Astrocyte of the cerebellum (primary cell): Measurements from ENCODE around the gene PREPL.

Experiments
- DNase-seq: peaks from one replicate; pipeline ENCODE4 v3.0.0-alpha.2; 2011; ENCODE audit warnings: low read depth
- H3K4me3 ChIP-seq: 2 replicates; pipeline ENCODE4 v1.5.1; 2011; ENCODE audit warnings: mild to moderate bottlenecking, low read depth, low read length, moderate library complexity
- CTCF ChIP-seq: IDR thresholded peaks from 2 replicates; pipeline ENCODE4 v1.5.1; 2012; ENCODE audit warnings: low read length, low read depth, moderate library complexity, mild to moderate bottlenecking; ENCODE audit errors: missing control alignments
- in situ Hi-C: cut with HindIII; loops from 2 replicates; pipeline ENCODE4 v1.10.0; 2017; ENCODE audit warnings: low sequenced_read_pairs

PREPL gene

GRCh38 chr2:44377486-44377885 lies 16.2 kb upstream of the PREPL start:
- in situ Hi-C loops = no loop called here
- DNase-seq = no peak
- no peak for TF ChIP-seq CTCF
- H3K4me3 ChIP-seq = no peak overlapping the region

- no peak overlapping the region for H3K4me3 ChIP-seq
- in situ Hi-C loops = no loop called here
- no peak for TF ChIP-seq CTCF
- no peak for DNase-seq
Observed at GRCh38 chr2:44372246-44372645, 11.0 kb upstream of the PREPL start.

GRCh38 chr2:44371445-44371844 lies 10.2 kb upstream of the PREPL start:
- no peak for TF ChIP-seq CTCF
- in situ Hi-C loops = no loop called here
- H3K4me3 ChIP-seq = no peak overlapping the region
- DNase-seq = no peak

GRCh38 chr2:44369392-44369791 lies 8.1 kb upstream of the PREPL start:
- TF ChIP-seq CTCF = no peak
- DNase-seq = no peak
- no peak overlapping the region for H3K4me3 ChIP-seq
- in situ Hi-C loops = no loop called here

- no peak for DNase-seq
- H3K4me3 ChIP-seq = no peak overlapping the region
- TF ChIP-seq CTCF = no peak
- in situ Hi-C loops = no loop called here
Observed at GRCh38 chr2:44367591-44367990, 6.3 kb upstream of the PREPL start.

GRCh38 chr2:44364604-44365003 lies 3.3 kb upstream of the PREPL start:
- H3K4me3 ChIP-seq = no peak overlapping the region
- TF ChIP-seq CTCF = no peak
- no peak for DNase-seq
- in situ Hi-C loops = no loop called here
